Activated B cell treated with CpG ODN at 0.5 μM for 24 hours (primary cell): ENCODE data around the gene VPS26B. TPM values are rescaled to one million over a fixed set of nuclear protein-coding genes. Genes with fewer than 3 reads are reported as not detected.
A peak's percentile ranks its signal among the peaks of the same experiment; 100 is the strongest.
"Not testable (repeated sequence)": the region's sequence is repeated elsewhere in the genome, so short reads cannot be mapped to it uniquely, and the experiment has no call there.

Experiments used
- ATAC-seq: fragments of 200-7000 bp; cut with Tn5 transposase; one replicate; pipeline ENCODE4 v1.10.0; 2021; ENCODE audit warnings: low read depth, mild to moderate bottlenecking, moderate library complexity
- CTCF ChIA-PET: fragments of 350-600 bp; sonication (Branson Sonifier 250); formaldehyde crosslinking; loops from one replicate; lab custom pipeline; 2021; ENCODE audit warnings: antibody characterized with exemption; lab: Charles Lee
- POLR2A ChIA-PET: fragments of 350-600 bp; sonication (Branson Sonifier 250); formaldehyde crosslinking; loops from one replicate; lab custom pipeline; 2021; ENCODE audit warnings: antibody characterized with exemption; lab: Charles Lee
- DNase-seq: peaks from one replicate; pipeline ENCODE4 v3.0.0; 2022
- H3K27ac Mint-ChIP-seq: one replicate; pipeline ENCODE4 v1.8.0; 2020; ENCODE audit warnings: mixed read lengths
- H3K27me3 Mint-ChIP-seq: one replicate; pipeline ENCODE4 v1.8.0; 2021; ENCODE audit warnings: mixed read lengths
- H3K36me3 Mint-ChIP-seq: one replicate; pipeline ENCODE4 v1.8.0; 2021; ENCODE audit warnings: low read depth, mixed read lengths
- H3K4me1 Mint-ChIP-seq: one replicate; pipeline ENCODE4 v1.8.0; 2021; ENCODE audit warnings: mixed read lengths
- H3K4me3 Mint-ChIP-seq: one replicate; pipeline ENCODE4 v1.8.0; 2020; ENCODE audit warnings: mild to moderate bottlenecking, mixed read lengths
- H3K9me3 Mint-ChIP-seq: one replicate; pipeline ENCODE4 v1.8.0; 2020; ENCODE audit warnings: mixed read lengths
- intact Hi-C: fragments of 100-400 bp; cut with micrococcal nuclease; formaldehyde crosslinking; loops from one replicate; pipeline ENCODE4 v1.15.1; 2024
- total RNA-seq: library from RNA; stranded (reverse); gene quantifications from 2 replicates; pipeline ENCODE4 v1.2.3, GENCODE V29; 2022
- TF ChIP-seq, protein P1 (sequence below): fragments of 200-600 bp; IDR thresholded peaks from one replicate; pipeline ENCODE4 v1.8.0; 2022; ENCODE audit warnings: antibody characterized with exemption, mild to moderate bottlenecking

The VPS26B gene
- total RNA-seq = 8.9 and 11.4 TPM in 2 replicates

GRCh38 chr11:134223836-134224709 lies at the start of gene VPS26B, which contains the start of gene NCAPD3:
VPS26B (plus strand) TSS chr11:134224671; CDS start chr11:134225123, 452 bp downstream.
NCAPD3 (minus strand) TSS chr11:134223967; CDS start chr11:134223926, 41 bp downstream.
- DNase-seq (peak; percentile 89), ATAC-seq (peak; percentile 80)
- peaks cover 7% of the 10 kb centered on the region for H3K27me3 Mint-ChIP-seq
- peak within 1 kb of the TSS; percentile 97 for H3K27ac Mint-ChIP-seq
- no peaks in the 10 kb centered on the region for H3K9me3 Mint-ChIP-seq
- peaks cover 18% of the 10 kb centered on the region for H3K36me3 Mint-ChIP-seq
- peak within 1 kb of the TSS; percentile 93 for H3K4me3 Mint-ChIP-seq
- CTCF ChIA-PET = interaction anchor here (0.7 to 1.8 kb wide), 4 partner anchors 9 to 38 kb away, joined by 3 to 9 read pairs (median 4); no protein-coding TSS in a partner anchor
- POLR2A ChIA-PET = interaction anchor here (0.6 to 2.1 kb wide), 12 partner anchors 10 to 186 kb away, joined by 3 to 37 read pairs (median 6); partner anchors contain the start of genes ACAD8, GLB1L2, JAM3 and THYN1
- TF ChIP-seq, protein P1, sequence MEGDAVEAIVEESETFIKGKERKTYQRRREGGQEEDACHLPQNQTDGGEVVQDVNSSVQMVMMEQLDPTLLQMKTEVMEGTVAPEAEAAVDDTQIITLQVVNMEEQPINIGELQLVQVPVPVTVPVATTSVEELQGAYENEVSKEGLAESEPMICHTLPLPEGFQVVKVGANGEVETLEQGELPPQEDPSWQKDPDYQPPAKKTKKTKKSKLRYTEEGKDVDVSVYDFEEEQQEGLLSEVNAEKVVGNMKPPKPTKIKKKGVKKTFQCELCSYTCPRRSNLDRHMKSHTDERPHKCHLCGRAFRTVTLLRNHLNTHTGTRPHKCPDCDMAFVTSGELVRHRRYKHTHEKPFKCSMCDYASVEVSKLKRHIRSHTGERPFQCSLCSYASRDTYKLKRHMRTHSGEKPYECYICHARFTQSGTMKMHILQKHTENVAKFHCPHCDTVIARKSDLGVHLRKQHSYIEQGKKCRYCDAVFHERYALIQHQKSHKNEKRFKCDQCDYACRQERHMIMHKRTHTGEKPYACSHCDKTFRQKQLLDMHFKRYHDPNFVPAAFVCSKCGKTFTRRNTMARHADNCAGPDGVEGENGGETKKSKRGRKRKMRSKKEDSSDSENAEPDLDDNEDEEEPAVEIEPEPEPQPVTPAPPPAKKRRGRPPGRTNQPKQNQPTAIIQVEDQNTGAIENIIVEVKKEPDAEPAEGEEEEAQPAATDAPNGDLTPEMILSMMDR = no peak
- peaks cover 45% of the 10 kb centered on the region for H3K4me1 Mint-ChIP-seq
- intact Hi-C loops = loop anchor here (1.0 kb wide), 3 partner anchors 29 to 155 kb away; partner anchors contain the start of genes ACAD8, GLB1L2, JAM3 and THYN1

DNA sequence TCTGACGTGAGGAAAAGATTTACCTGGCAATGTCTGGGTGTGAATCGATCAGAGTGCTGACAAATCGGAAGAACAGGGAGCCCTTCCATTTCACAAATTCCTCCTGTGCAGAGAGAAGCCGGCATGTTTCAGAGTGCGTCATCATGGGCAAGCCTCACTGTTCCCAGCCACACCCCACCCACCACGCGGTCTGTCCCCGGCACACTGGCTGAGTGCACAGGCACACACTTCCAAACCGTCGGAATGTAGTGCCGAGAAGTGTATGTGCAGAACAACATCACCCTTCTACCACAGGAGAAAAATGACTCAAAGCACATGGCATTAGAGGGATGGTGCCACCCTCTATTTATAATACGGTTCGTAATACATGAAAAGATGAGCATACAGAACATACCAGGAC lies 48.2 kb upstream of the VPS26B start:
- CTCF ChIA-PET = no interaction called here
- TF ChIP-seq, protein P1 = no peak
- H3K4me3 Mint-ChIP-seq = no peak overlapping the region
- no peaks in the 10 kb centered on the region for H3K4me1 Mint-ChIP-seq
- H3K27me3 Mint-ChIP-seq = no peaks in the 10 kb centered on the region
- intact Hi-C loops = no loop called here
- H3K9me3 Mint-ChIP-seq = no peaks in the 10 kb centered on the region
- H3K36me3 Mint-ChIP-seq = peaks cover 76% of the 10 kb centered on the region
- no peak overlapping the region for H3K27ac Mint-ChIP-seq
- POLR2A ChIA-PET = no interaction called here
- ATAC-seq (no peak), DNase-seq (no peak)

GRCh38 chr11:134178032-134178674 lies 46.3 kb upstream of the VPS26B start:
- Mint-ChIP-seq H3K27ac (no peak overlapping the region), H3K4me1 (no peaks in the 10 kb centered on the region), H3K27me3 (no peaks in the 10 kb centered on the region), H3K9me3 (no peaks in the 10 kb centered on the region), H3K4me3 (no peak overlapping the region), H3K36me3 (peaks cover 76% of the 10 kb centered on the region)
- POLR2A ChIA-PET = interaction anchor here (0.6 kb wide), 1 partner anchor 11 kb away, joined by 3 read pairs; no protein-coding TSS in a partner anchor
- CTCF ChIA-PET = no interaction called here
- TF ChIP-seq, protein P1 = no peak
- no peak for ATAC-seq
- intact Hi-C loops = no loop called here
- no peak for DNase-seq

GRCh38 chr11:134181707-134182106 lies 42.8 kb upstream of the VPS26B start:
- Mint-ChIP-seq H3K27me3 (no peaks in the 10 kb centered on the region), H3K9me3 (no peaks in the 10 kb centered on the region), H3K27ac (no peak overlapping the region), H3K4me1 (no peaks in the 10 kb centered on the region), H3K4me3 (no peak overlapping the region), H3K36me3 (peaks cover 66% of the 10 kb centered on the region)
- TF ChIP-seq, protein P1 = no peak
- intact Hi-C loops = no loop called here
- ATAC-seq (no peak), DNase-seq (no peak)
- POLR2A ChIA-PET = interaction anchor here (0.5 kb wide), 1 partner anchor 71 kb away, joined by 7 read pairs; no protein-coding TSS in a partner anchor
- CTCF ChIA-PET = no interaction called here

GRCh38 chr11:134188092-134188491 lies 36.4 kb upstream of the VPS26B start:
- H3K4me3 Mint-ChIP-seq, POLR2A ChIA-PET, H3K4me1 Mint-ChIP-seq, ATAC-seq, DNase-seq, H3K9me3 Mint-ChIP-seq, CTCF ChIA-PET, intact Hi-C loops, H3K27me3 Mint-ChIP-seq, H3K27ac Mint-ChIP-seq: not testable (repeated sequence)
- H3K36me3 Mint-ChIP-seq = peaks cover 79% of the 10 kb centered on the region
